Gastroesophageal sphincter (tissue), 3 donors: ENCODE results near the gene BTNL8.

Source experiments
- CTCF ChIP-seq, 4 experiments: fragments of 200-600 bp in 2 of 4; fragments of 450-650 bp in 2 of 4; sonication (generic) in 1 of 4; IDR thresholded peaks; one replicate each; pipeline ENCODE4 v1.5.1; 2017 to 2019; ENCODE audit warnings: antibody characterized with exemption in 4 of 4, mild to moderate bottlenecking in 2 of 4, moderate library complexity in 2 of 4
- POLR2A ChIP-seq, 2 donors: fragments of 450-650 bp; IDR thresholded peaks; one replicate each; pipeline ENCODE4 v1.6.1; 2017; ENCODE audit warnings: antibody characterized with exemption in 2 of 2, mild to moderate bottlenecking in 2 of 2, moderate library complexity in 1 of 2

GRCh38 chr5:180860273-180860886 lies 38.6 kb upstream of the BTNL8 start:
- TF ChIP-seq CTCF (IDR thresholded peaks at IDR 0.05) = no peak
- no peak for TF ChIP-seq POLR2A (IDR thresholded peaks at IDR 0.05)
